ENCODE results near the gene PTOV1.

PTOV1 gene

DNA sequence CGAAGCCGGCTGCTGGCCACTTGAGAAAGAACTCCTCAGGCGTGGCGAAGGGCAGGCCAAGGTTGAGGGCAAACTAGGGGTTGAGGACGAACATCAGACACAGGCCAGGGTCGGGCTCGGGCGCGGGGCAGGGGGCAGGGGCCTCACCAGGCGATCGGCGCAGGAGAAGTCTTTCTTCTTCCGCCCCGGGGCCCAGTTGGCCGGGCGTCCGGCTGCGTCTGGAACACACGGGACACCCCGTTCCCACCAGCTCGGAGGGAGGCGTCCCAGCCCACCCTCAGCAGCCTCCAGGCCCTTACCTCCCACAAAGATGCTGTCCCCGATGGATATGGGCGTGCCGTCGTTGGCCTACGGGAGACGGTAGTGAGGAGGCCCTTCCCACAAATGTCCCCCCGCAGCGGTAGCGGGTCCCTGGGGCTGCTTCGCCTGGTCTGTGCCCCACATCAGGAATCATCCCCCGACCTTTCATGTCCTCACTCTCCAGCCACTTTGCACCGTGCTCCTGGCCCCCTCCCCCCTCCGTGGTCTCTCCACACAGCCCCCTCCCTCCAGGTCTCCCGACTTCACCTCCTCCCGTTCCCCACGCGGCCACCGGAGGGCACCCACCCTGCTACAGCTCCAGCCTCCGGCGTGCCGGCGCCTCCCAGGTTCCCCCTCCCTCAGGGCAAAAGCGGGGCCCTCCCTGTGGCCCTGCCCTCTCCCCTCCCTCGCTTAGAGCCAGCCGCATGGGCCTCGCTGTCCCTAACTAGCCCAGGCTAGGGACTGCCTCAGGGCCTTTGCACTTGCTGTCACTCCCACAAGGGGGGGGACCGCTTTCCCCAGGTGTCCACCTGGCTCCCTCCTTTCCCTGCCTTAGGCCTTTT, 11.7 kb downstream of the PTOV1 start (continued):
- TF ChIP-seq, protein P1, sequence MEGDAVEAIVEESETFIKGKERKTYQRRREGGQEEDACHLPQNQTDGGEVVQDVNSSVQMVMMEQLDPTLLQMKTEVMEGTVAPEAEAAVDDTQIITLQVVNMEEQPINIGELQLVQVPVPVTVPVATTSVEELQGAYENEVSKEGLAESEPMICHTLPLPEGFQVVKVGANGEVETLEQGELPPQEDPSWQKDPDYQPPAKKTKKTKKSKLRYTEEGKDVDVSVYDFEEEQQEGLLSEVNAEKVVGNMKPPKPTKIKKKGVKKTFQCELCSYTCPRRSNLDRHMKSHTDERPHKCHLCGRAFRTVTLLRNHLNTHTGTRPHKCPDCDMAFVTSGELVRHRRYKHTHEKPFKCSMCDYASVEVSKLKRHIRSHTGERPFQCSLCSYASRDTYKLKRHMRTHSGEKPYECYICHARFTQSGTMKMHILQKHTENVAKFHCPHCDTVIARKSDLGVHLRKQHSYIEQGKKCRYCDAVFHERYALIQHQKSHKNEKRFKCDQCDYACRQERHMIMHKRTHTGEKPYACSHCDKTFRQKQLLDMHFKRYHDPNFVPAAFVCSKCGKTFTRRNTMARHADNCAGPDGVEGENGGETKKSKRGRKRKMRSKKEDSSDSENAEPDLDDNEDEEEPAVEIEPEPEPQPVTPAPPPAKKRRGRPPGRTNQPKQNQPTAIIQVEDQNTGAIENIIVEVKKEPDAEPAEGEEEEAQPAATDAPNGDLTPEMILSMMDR (tag by site-specific recombination; IDR thresholded peaks at IDR 0.05): peak; percentile 84
- TF ChIP-seq, protein P2, sequence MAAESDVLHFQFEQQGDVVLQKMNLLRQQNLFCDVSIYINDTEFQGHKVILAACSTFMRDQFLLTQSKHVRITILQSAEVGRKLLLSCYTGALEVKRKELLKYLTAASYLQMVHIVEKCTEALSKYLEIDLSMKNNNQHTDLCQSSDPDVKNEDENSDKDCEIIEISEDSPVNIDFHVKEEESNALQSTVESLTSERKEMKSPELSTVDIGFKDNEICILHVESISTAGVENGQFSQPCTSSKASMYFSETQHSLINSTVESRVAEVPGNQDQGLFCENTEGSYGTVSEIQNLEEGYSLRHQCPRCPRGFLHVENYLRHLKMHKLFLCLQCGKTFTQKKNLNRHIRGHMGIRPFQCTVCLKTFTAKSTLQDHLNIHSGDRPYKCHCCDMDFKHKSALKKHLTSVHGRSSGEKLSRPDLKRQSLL (tag by site-specific recombination; IDR thresholded peaks at IDR 0.05): 0 out of 2 replicates have a peak, but pooled peaks have one; percentile 5
- TF ChIP-seq, protein P3, sequence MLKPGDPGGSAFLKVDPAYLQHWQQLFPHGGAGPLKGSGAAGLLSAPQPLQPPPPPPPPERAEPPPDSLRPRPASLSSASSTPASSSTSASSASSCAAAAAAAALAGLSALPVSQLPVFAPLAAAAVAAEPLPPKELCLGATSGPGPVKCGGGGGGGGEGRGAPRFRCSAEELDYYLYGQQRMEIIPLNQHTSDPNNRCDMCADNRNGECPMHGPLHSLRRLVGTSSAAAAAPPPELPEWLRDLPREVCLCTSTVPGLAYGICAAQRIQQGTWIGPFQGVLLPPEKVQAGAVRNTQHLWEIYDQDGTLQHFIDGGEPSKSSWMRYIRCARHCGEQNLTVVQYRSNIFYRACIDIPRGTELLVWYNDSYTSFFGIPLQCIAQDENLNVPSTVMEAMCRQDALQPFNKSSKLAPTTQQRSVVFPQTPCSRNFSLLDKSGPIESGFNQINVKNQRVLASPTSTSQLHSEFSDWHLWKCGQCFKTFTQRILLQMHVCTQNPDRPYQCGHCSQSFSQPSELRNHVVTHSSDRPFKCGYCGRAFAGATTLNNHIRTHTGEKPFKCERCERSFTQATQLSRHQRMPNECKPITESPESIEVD (tag by site-specific recombination; IDR thresholded peaks at IDR 0.05): no peak
- TF ChIP-seq KLF9 (tag by site-specific recombination; IDR thresholded peaks at IDR 0.05; ENCODE audit: low read depth): 0 out of 2 replicates have a peak, but pooled peaks have one; percentile 24
- TF ChIP-seq ZBTB8A (tag by site-specific recombination; IDR thresholded peaks at IDR 0.05): 0 out of 2 replicates have a peak, but pooled peaks have one; percentile 26
- TF ChIP-seq, protein P4, sequence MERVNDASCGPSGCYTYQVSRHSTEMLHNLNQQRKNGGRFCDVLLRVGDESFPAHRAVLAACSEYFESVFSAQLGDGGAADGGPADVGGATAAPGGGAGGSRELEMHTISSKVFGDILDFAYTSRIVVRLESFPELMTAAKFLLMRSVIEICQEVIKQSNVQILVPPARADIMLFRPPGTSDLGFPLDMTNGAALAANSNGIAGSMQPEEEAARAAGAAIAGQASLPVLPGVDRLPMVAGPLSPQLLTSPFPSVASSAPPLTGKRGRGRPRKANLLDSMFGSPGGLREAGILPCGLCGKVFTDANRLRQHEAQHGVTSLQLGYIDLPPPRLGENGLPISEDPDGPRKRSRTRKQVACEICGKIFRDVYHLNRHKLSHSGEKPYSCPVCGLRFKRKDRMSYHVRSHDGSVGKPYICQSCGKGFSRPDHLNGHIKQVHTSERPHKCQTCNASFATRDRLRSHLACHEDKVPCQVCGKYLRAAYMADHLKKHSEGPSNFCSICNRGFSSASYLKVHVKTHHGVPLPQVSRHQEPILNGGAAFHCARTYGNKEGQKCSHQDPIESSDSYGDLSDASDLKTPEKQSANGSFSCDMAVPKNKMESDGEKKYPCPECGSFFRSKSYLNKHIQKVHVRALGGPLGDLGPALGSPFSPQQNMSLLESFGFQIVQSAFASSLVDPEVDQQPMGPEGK (tag by site-specific recombination; IDR thresholded peaks at IDR 0.05): peak; percentile 81
- TF ChIP-seq, protein P5, sequence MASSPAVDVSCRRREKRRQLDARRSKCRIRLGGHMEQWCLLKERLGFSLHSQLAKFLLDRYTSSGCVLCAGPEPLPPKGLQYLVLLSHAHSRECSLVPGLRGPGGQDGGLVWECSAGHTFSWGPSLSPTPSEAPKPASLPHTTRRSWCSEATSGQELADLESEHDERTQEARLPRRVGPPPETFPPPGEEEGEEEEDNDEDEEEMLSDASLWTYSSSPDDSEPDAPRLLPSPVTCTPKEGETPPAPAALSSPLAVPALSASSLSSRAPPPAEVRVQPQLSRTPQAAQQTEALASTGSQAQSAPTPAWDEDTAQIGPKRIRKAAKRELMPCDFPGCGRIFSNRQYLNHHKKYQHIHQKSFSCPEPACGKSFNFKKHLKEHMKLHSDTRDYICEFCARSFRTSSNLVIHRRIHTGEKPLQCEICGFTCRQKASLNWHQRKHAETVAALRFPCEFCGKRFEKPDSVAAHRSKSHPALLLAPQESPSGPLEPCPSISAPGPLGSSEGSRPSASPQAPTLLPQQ (tag by site-specific recombination; IDR thresholded peaks at IDR 0.05): peak; percentile 92
- no peak for TF ChIP-seq ZNF324 (tag by site-specific recombination; IDR thresholded peaks at IDR 0.05)

DNA sequence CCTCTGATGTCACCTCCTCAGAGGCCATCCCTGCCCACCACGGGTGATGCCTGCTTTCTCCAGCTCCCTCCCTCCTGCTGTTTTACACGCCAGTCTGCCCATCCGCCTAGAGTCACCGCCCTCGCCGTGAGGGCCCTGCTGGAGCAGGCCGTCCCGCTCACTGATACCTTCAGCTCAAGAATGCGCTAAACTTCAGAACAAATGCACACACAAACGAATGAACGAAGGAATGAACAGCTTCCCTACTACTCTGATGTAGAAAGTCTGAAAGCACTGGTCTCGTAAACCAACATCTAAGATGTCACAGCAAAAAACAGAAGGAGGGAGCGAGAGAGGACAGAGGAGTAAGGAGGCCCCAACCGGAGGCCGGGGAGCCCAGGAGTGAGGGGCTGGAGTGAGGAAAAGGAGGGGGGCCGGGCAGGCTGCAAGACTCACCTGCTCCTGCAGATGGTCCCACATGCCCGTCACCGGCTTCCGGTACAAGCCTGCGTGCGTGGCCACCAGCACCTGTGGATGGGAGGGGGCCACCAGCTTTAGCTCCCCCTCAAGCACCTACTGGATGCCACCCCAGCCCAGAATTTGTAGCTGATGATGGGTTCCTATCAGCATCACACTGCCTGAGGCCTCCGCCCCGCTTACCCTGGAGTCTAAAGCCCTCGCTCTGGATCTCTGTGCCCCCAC, 12.4 kb downstream of the PTOV1 start:
- H3K36me3 ChIP-seq (ENCODE audit: control insufficient read depth in 2 of 2, insufficient read depth in 1 of 2, low read length in 2 of 2): peaks cover 21 to 62% of the 10 kb centered on the region in 2 experiments
- POLR2A ChIA-PET: interaction anchor here (1.3 to 8.2 kb wide), 3 partner anchors 11 to 66 kb away, joined by 5 to 128 read pairs (median 14); partner anchors contain the start of genes ATF5, NUP62 and PTOV1
- no peaks in the 10 kb centered on the region for H3K9me3 ChIP-seq (ENCODE audit: control insufficient read depth, insufficient read depth, low read depth, low read length)
- H3K4me3 ChIP-seq (ENCODE audit: low read depth, low read length): no peak overlapping the region
- H3K4me1 ChIP-seq (ENCODE audit: control insufficient read depth, insufficient read depth, low read length): peaks cover 25% of the 10 kb centered on the region
- H3K27ac ChIP-seq (ENCODE audit: extremely low read depth, low read depth, low read length): peak overlapping the region; percentile 44
- CTCF ChIA-PET: interaction anchor here (0.7 to 1.5 kb wide), 5 partner anchors 13 to 182 kb away, joined by 3 to 4 read pairs (median 4); no protein-coding TSS in a partner anchor
- TF ChIP-seq ZIC2 (tag by site-specific recombination; IDR thresholded peaks at IDR 0.05) (peak; percentile 76), WT1 (tag by site-specific recombination; IDR thresholded peaks at IDR 0.05) (0 out of 2 replicates have a peak, but pooled peaks have one; percentile 25), ZNF10 (tag by site-specific recombination; IDR thresholded peaks at IDR 0.05) (peak; percentile 59), SP3 (tag by site-specific recombination; IDR thresholded peaks at IDR 0.05) (no peak)
- TF ChIP-seq, protein P6, sequence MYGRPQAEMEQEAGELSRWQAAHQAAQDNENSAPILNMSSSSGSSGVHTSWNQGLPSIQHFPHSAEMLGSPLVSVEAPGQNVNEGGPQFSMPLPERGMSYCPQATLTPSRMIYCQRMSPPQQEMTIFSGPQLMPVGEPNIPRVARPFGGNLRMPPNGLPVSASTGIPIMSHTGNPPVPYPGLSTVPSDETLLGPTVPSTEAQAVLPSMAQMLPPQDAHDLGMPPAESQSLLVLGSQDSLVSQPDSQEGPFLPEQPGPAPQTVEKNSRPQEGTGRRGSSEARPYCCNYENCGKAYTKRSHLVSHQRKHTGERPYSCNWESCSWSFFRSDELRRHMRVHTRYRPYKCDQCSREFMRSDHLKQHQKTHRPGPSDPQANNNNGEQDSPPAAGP (tag by site-specific recombination; IDR thresholded peaks at IDR 0.05): 0 out of 2 replicates have a peak, but pooled peaks have one; percentile 24
- TF ChIP-seq, protein P4 (tag by site-specific recombination; IDR thresholded peaks at IDR 0.05): peak; percentile 31; the same call in 1 of the 2 replicates

Measured in HEK293 (cell line).